ENCODE results near the gene SLC25A17.
"Not testable (repeated sequence)": the region's sequence is repeated elsewhere in the genome, so short reads cannot be mapped to it uniquely, and the experiment has no call there.

Gene SLC25A17

GRCh38 chr22:40753114-40753513 lies 66.0 kb downstream of the SLC25A17 start:
- no peak for DNase-seq (ENCODE audit: low spot score)

DNA sequence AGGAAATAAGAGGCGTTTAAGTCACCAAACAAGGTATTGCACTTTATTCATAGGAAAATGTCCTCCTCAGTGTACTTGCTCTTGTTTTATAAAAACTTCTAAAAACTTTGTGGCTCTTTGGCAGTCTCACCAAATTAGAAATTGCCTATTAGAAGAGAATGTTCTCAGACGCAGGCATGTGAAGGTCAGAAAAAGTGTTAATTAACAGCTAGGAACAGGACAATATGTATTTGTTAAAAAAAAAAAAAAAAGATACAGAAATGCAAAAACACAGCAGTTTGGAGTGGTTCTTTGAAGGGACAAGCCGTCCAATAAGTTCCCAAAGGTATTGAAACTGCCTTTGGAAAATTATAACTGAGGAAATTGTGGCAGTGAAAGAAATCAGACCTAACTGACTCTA lies 67.9 kb downstream of the SLC25A17 start:
- no peak for DNase-seq (ENCODE audit: low spot score)

DNA sequence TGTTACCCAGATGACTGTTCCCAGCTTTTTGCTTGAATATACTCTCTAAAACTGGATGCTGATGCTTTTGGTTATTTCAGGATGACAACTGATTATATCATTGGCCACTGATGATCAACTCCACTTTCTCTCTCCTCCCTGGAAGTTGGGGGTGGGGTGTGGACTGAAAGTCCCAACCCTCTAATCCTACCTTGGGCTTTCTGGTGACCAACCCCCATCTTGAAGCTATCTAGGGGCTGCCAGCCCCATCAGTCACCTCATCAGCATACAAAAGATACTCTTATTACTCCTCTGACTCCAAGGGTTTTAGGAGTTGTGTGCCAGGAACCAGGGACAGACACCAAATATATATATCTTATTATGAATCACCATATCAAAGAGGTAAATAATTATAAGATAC lies 69.3 kb downstream of the SLC25A17 start:
- no peak for DNase-seq (ENCODE audit: low spot score)

DNA sequence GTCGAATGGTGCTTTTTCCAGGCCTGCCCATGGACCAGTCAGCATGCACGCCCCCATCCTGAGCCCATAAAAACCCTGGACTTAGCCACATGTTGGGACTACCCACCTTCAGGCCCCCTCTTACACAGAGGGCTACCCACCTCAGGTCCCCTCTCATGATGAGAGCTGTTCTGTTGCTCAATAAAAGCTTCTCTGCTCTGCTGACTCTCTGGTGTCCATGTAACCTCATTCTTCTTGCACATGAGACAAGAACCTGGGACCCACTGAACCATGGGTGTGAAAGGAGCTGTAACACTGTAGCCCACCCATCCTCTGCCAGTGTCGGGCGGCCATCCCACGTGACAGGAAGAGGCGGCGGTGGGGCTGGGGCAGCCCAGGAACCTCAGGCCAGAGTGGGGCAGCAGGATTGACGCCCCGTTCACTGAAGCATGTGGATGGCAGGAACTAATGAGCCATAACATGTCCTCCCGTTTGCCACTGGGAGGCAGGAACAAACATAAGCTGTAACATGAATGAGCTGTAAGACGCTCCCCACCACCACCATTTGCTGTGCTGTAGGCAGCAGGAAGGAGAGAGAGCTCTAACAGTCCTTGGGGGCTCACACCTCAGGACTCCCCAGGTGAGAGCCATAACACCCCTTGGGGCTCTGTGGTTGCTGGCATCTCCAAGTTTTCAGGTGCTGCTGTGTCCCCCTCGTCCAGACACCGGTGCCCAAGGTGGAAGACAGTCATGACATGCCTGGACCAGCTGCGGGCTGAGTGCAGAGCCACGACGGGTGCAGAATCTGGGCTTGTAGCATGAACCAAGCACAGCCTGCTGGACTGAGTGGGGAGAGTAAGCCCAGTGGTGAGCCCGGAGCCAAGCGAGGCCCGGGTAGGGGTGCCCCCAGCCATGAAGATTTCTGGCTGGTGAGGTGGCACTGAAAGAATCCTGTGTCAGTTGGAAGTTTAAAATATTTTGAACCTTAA lies 70.5 kb downstream of the SLC25A17 start:
- no peak for DNase-seq (ENCODE audit: low spot score)

GRCh38 chr22:40747361-40747760 lies 71.8 kb downstream of the SLC25A17 start:
- no peak for DNase-seq (ENCODE audit: low spot score)

DNA sequence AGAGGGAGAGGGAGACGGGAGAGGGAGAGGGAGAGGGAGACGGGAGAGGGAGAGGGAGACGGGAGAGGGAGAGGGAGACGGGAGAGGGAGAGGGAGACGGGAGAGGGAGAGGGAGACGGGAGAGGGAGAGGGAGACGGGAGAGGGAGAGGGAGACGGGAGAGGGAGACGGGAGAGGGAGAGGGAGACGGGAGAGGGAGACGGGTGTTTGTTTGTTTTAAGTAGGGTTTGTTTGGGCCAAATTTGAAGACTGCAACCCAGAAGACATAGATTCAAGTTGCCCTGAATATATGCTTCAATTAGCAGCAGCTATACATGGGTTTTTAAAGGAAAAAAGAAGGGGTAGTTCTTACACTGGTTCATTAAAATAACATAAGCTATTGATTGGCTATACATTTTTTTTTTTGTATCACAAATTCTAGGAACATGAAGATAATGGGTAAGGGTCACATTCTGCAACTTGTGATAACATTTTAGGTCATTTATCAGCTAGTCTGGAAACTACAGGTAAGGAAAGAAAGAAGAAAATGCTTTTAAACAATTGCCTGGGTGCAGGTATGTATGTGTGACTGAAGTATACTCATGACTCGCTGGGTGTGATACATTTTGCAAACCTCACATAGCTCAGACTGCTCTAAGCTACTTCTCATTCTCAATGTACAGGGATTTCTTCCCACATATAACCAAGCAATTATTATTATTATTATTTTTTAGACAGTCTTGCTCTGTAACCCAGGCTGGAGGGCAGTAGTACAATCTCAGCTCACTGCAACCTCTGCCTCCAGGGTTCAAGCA lies 72.5 kb downstream of the SLC25A17 start:
- DNase-seq (ENCODE audit: low spot score), result no peak

DNA sequence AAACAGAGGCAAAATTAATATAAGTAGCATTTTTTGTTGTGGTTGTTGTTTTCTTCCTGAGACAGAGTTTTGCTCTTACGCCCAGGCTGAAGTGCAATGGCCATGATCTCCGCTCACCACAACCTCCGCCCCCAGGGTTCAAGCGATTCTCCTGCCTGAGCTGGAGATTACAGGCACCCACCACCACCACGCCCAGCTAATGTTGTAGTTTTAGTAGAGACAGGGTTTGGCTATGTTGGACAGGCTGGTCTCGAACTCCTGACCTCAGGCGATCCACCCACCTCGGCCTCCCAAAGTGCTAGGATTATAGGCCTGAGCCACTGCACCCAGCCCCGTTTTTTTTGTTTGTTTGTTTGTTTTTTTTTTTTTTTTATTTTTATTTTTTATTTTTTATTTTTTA lies 75.4 kb downstream of the SLC25A17 start:
- no peak for DNase-seq (ENCODE audit: low spot score)

DNA sequence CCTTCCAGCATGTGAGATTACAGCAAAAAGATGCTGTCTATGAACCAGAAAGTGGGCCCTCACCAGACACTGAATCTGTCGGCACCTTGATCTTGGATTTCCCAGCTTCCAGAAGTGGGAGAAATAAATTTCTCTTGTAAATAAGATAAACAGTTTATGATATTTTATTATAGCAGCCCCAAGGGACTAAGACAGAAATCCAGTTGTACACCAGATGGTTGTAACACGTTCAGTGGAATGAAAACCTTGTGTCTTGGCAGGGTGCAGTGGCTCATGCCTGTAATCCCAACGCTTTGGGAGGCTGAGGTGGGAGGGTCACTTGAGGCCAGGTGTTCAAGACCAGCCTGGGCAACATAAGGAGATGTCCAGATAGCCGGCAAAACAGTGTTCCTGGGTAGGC lies 78.0 kb downstream of the SLC25A17 start:
- no peak for DNase-seq (ENCODE audit: low spot score)

GRCh38 chr22:40739721-40740120 lies 79.4 kb downstream of the SLC25A17 start:
- DNase-seq (ENCODE audit: low spot score), result no peak

- no peak for DNase-seq (ENCODE audit: low spot score)
Observed at GRCh38 chr22:40733919-40734318, 85.2 kb downstream of the SLC25A17 start.

- no peak for DNase-seq (ENCODE audit: low spot score)
Observed at GRCh38 chr22:40732999-40733292, 86.2 kb downstream of the SLC25A17 start.

- no peak for DNase-seq (ENCODE audit: low spot score)
Observed at GRCh38 chr22:40729284-40729683, 89.9 kb downstream of the SLC25A17 start.

DNA sequence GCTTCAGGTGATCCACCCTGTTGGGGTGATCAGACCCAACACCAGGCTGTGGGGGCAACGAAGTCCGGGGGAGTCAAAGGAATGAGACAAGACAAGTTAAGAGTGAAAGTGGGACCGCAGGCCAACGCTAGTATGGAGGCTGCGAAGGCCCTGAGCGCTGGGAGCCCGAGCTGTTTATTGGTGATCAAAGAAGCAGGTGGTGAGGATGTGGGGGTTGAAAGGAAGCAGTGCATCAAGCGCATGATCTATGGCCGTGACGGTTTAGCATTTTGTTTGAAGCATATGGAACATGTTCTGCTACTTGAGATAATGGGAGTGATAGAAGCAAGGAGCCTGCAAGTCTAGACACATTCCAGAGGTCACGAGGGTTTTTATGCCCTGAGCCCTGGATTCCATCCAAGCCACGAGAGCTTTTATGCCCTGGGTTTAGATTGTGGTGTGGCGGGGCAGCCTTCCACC lies 90.4 kb downstream of the SLC25A17 start:
- no peak for DNase-seq (ENCODE audit: low spot score)

GRCh38 chr22:40727964-40728615 lies 91.1 kb downstream of the SLC25A17 start:
- no peak for DNase-seq (ENCODE audit: low spot score)

DNA sequence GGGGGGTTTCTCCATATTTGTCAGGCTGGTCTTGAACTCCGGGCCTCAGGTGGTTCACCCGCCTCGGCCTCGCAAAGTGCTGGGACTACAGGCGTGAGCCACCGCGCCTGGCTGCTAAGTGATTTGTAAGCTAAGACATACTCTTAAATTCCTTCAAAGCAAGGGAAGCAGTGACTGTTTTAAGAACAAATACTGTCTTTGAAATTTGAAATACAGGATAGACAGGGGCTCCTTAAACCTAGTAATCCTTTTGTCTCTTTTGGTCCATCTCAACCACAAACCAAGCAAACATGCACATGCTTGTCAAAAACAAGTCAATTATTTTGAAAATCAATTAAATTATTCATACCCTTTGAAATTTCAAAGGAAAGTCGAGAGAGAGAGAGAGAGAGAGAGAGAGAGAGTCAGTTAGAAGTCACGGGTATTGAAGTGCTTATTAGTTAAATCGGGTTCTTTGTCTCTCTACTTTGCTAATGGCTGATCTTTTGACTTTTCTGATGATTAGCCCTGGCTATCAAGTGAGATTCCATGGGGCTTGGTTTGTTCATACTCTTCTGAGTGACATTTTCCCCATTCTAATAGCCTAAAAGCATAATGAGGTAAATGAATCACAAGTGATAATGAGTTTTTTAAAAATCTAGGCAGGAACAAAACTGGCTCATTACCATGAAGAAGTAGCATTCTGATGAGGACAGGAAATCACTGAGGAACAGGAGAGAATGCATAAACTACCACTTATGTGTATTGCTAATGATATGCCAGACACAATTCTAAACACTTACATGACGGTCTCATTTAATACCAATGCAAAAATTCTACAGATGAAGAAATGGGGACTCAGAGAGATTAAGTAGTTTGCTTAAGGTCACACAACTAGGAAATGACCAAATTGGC lies 91.8 kb downstream of the SLC25A17 start:
- DNase-seq (ENCODE audit: low spot score), result no peak

DNA sequence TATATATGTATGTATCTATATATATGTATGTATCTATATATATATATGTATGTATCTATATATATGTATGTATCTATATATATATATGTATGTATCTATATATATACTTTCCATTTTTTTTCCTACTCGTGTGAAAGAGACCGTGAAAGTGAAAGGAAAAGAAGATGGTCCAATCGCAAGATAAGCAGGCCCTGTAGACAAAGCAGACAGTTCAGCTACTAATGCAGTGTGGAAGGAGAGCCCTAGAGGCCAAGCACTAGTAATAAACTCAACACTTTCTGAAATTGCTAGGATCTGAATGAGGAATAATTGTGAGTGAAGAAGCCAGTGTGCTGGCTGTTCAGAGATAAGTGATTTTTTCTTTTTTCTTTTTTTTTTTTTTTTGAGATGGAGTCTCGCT lies 92.6 kb downstream of the SLC25A17 start:
- DNase-seq (ENCODE audit: low spot score), result no peak

- DNase-seq (ENCODE audit: low spot score), result no peak
Observed at GRCh38 chr22:40723396-40723933, 95.7 kb downstream of the SLC25A17 start.

- DNase-seq (ENCODE audit: low spot score), result no peak
Observed at GRCh38 chr22:40721266-40721665, 97.9 kb downstream of the SLC25A17 start.

- DNase-seq (ENCODE audit: low spot score), result no peak
Observed at GRCh38 chr22:40720538-40721256, 98.4 kb downstream of the SLC25A17 start.

DNA sequence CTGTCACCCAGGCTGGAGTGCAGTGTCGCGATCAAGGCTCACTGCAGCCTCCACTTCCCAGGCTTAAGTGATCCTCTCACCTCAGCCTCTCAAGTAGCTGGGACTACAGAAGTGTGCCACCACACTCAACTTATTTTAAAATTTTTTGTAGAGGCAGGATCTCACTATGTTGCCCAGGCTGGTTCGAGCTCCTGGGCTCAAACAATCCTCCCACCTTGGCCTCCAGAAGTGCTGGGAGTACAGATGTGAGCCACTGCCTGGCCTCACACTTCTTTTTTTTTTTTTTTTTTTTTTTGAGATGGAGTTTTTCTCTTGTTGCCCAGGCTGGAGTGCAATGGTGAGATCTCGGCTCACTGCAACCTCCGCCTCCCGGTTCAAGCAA lies 99.0 kb downstream of the SLC25A17 start:
- DNase-seq (ENCODE audit: low spot score), result not testable (repeated sequence)

All from HuH-7.5 (cell line).